ENCODE measurements around the gene GAS6.

The GAS6 gene

GRCh38 chr13:113789167-113789566, 74.7 kb downstream of the GAS6 start:
- FAIRE-seq = no peak

- FAIRE-seq = no peak
These were observed 75.3 kb downstream of the GAS6 start for GRCh38 chr13:113788413-113789135.

- no peak for FAIRE-seq
These were observed 76.2 kb downstream of the GAS6 start for GRCh38 chr13:113787694-113788093.

GRCh38 chr13:113786262-113786841, 77.5 kb downstream of the GAS6 start:
- no peak for FAIRE-seq

GRCh38 chr13:113785051-113786010, 78.5 kb downstream of the GAS6 start:
- no peak for FAIRE-seq

- no peak for FAIRE-seq
These were observed 79.2 kb downstream of the GAS6 start for GRCh38 chr13:113784645-113785024.

GRCh38 chr13:113783966-113784644, 79.8 kb downstream of the GAS6 start:
- FAIRE-seq = no peak

GRCh38 chr13:113783200-113783881, 80.5 kb downstream of the GAS6 start:
- no peak for FAIRE-seq

GRCh38 chr13:113782472-113782871, 81.4 kb downstream of the GAS6 start:
- FAIRE-seq = no peak

GRCh38 chr13:113781571-113781970, 82.3 kb downstream of the GAS6 start:
- FAIRE-seq = no peak

- no peak for FAIRE-seq
These were observed 86.3 kb downstream of the GAS6 start for GRCh38 chr13:113777311-113778260.

- FAIRE-seq = no peak
These were observed 87.4 kb downstream of the GAS6 start for GRCh38 chr13:113776231-113777125.

GRCh38 chr13:113775451-113776145, 88.3 kb downstream of the GAS6 start:
- FAIRE-seq = no peak

GRCh38 chr13:113774177-113775107, 89.4 kb downstream of the GAS6 start:
- FAIRE-seq = no peak

- FAIRE-seq = no peak
These were observed 92.1 kb downstream of the GAS6 start for GRCh38 chr13:113771709-113772331.

- FAIRE-seq = no peak
These were observed 92.9 kb downstream of the GAS6 start for GRCh38 chr13:113770937-113771336.
